SK-N-SH treated with all-trans-retinoic acid at 6 μM for 48 hours (cell line): Measurements from ENCODE around the gene SERTAD1.
"Not testable (repeated sequence)": the region's sequence is repeated elsewhere in the genome, so short reads cannot be mapped to it uniquely, and the experiment has no call there.

Experiments
- ATAC-seq: fragments of 200-7000 bp; cut with Tn5 transposase; 3 replicates; pipeline ENCODE4 v1.9.1; 2020; ENCODE audit warnings: mild to moderate bottlenecking, moderate library complexity
- ARNTL ChIP-seq: fragments of 450-650 bp; formaldehyde crosslinking; IDR thresholded peaks from 2 replicates; pipeline ENCODE4 v1.5.0; 2020; ENCODE audit warnings: low read depth, mild to moderate bottlenecking, moderate library complexity, borderline replicate concordance
- BACH2 ChIP-seq: fragments of 250-450 bp; sonication (Bioruptor Pico); IDR thresholded peaks from 2 replicates; pipeline ENCODE4 v1.9.0; 2021; ENCODE audit warnings: mild to moderate bottlenecking, borderline replicate concordance
- CSDC2 ChIP-seq: fragments of 250-450 bp; sonication (Bioruptor Pico); IDR thresholded peaks from 2 replicates; pipeline ENCODE4 v1.5.0; 2020; ENCODE audit warnings: mild to moderate bottlenecking, moderate library complexity
- ESRRG ChIP-seq: fragments of 250-450 bp; sonication (Bioruptor Pico); IDR thresholded peaks from 2 replicates; pipeline ENCODE4 v1.6.1; 2021; ENCODE audit warnings: mild to moderate bottlenecking
- GLIS3 ChIP-seq: fragments of 250-450 bp; sonication (Bioruptor Pico); IDR thresholded peaks from 2 replicates; pipeline ENCODE4 v1.5.0; 2020; ENCODE audit warnings: mild to moderate bottlenecking, moderate library complexity
- ISL1 ChIP-seq: fragments of 250-450 bp; sonication (Bioruptor Pico); IDR thresholded peaks from 2 replicates; pipeline ENCODE4 v2.1.2; 2022; ENCODE audit warnings: mild to moderate bottlenecking, moderate library complexity
- OSR1 ChIP-seq: fragments of 250-450 bp; sonication (Bioruptor Pico); IDR thresholded peaks from 2 replicates; pipeline ENCODE4 v1.8.0; 2022; ENCODE audit warnings: moderate library complexity, mild to moderate bottlenecking, inconsistent platforms
- PPARA ChIP-seq: fragments of 250-450 bp; sonication (Bioruptor Pico); IDR thresholded peaks from 2 replicates; pipeline ENCODE4 v1.5.0; 2020; ENCODE audit warnings: mild to moderate bottlenecking, borderline replicate concordance
- RARB ChIP-seq: fragments of 250-450 bp; sonication (Bioruptor Pico); IDR thresholded peaks from 2 replicates; pipeline ENCODE4 v1.8.0; 2021; ENCODE audit warnings: mild to moderate bottlenecking, moderate library complexity
- SNAI2 ChIP-seq: fragments of 250-450 bp; sonication (Bioruptor Pico); IDR thresholded peaks from 2 replicates; pipeline ENCODE4 v1.5.0; 2020; ENCODE audit warnings: mild to moderate bottlenecking, moderate library complexity
- TCF4 ChIP-seq: fragments of 250-450 bp; sonication (Bioruptor Pico); IDR thresholded peaks from 2 replicates; pipeline ENCODE4 v1.8.0; 2021; ENCODE audit warnings: mild to moderate bottlenecking, moderate library complexity, borderline replicate concordance
- ZFP3 ChIP-seq: fragments of 250-450 bp; sonication (Bioruptor Pico); IDR thresholded peaks from 2 replicates; pipeline ENCODE4 v1.5.0; 2020; ENCODE audit warnings: mild to moderate bottlenecking, moderate library complexity
- ZFP30 ChIP-seq: fragments of 450-650 bp; formaldehyde crosslinking; IDR thresholded peaks from 2 replicates; pipeline ENCODE4 v1.5.0; 2022; ENCODE audit warnings: mild to moderate bottlenecking, moderate library complexity
- ZNF70 ChIP-seq: fragments of 450-650 bp; formaldehyde crosslinking; IDR thresholded peaks from 2 replicates; pipeline ENCODE4 v1.5.0; 2020; ENCODE audit warnings: mild to moderate bottlenecking, moderate library complexity
- ZNF8 ChIP-seq: fragments of 450-650 bp; formaldehyde crosslinking; IDR thresholded peaks from 2 replicates; pipeline ENCODE4 v1.5.0; 2020; ENCODE audit warnings: mild to moderate bottlenecking, moderate library complexity
- TF ChIP-seq, protein P1 (sequence below): fragments of 250-450 bp; sonication (Bioruptor Pico); IDR thresholded peaks from 2 replicates; pipeline ENCODE4 v1.5.0; 2020; ENCODE audit warnings: mild to moderate bottlenecking, moderate library complexity
- TF ChIP-seq, protein P2 (sequence below): fragments of 250-450 bp; sonication (Bioruptor Pico); IDR thresholded peaks from 2 replicates; pipeline ENCODE4 v1.8.0; 2021; ENCODE audit warnings: low read depth, mild to moderate bottlenecking, moderate library complexity, borderline replicate concordance
- TF ChIP-seq, protein P3 (sequence below): fragments of 250-450 bp; sonication (Bioruptor Pico); IDR thresholded peaks from 2 replicates; pipeline ENCODE4 v1.8.0; 2020; ENCODE audit warnings: mild to moderate bottlenecking, moderate library complexity, borderline replicate concordance
- TF ChIP-seq, protein P4 (sequence below): fragments of 250-450 bp; sonication (Bioruptor Pico); IDR thresholded peaks from 2 replicates; pipeline ENCODE4 v1.5.1; 2020; ENCODE audit warnings: low read depth, mild to moderate bottlenecking, moderate library complexity

Gene SERTAD1

DNA sequence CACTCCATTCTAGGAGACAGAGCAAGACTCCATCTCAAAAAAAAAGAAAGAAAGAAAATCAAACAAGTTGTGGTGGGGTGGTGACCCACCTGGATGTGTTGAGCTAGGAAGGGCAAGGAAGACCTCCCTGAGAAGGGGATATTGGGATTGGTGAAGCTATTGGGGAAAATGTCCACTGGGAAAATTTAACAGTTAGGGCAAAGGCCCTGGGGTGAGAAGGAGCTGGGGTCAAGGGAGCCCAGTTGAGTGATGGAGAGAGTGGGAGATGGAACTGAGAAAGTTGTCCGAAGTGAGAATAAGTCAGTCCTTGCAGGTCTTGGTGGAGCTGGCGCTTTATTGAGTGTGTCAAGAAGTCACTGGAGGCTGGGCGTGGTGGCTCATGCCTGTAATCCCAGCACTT, 12.5 kb upstream of the SERTAD1 start (continued):
- TF ChIP-seq, protein P1, sequence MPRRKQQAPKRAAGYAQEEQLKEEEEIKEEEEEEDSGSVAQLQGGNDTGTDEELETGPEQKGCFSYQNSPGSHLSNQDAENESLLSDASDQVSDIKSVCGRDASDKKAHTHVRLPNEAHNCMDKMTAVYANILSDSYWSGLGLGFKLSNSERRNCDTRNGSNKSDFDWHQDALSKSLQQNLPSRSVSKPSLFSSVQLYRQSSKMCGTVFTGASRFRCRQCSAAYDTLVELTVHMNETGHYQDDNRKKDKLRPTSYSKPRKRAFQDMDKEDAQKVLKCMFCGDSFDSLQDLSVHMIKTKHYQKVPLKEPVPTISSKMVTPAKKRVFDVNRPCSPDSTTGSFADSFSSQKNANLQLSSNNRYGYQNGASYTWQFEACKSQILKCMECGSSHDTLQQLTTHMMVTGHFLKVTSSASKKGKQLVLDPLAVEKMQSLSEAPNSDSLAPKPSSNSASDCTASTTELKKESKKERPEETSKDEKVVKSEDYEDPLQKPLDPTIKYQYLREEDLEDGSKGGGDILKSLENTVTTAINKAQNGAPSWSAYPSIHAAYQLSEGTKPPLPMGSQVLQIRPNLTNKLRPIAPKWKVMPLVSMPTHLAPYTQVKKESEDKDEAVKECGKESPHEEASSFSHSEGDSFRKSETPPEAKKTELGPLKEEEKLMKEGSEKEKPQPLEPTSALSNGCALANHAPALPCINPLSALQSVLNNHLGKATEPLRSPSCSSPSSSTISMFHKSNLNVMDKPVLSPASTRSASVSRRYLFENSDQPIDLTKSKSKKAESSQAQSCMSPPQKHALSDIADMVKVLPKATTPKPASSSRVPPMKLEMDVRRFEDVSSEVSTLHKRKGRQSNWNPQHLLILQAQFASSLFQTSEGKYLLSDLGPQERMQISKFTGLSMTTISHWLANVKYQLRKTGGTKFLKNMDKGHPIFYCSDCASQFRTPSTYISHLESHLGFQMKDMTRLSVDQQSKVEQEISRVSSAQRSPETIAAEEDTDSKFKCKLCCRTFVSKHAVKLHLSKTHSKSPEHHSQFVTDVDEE (CRISPR knock-in tag) = no peak
- no peak for TF ChIP-seq ARNTL (CRISPR knock-in tag)
- TF ChIP-seq TCF4 (CRISPR knock-in tag) = no peak
- TF ChIP-seq, protein P2, sequence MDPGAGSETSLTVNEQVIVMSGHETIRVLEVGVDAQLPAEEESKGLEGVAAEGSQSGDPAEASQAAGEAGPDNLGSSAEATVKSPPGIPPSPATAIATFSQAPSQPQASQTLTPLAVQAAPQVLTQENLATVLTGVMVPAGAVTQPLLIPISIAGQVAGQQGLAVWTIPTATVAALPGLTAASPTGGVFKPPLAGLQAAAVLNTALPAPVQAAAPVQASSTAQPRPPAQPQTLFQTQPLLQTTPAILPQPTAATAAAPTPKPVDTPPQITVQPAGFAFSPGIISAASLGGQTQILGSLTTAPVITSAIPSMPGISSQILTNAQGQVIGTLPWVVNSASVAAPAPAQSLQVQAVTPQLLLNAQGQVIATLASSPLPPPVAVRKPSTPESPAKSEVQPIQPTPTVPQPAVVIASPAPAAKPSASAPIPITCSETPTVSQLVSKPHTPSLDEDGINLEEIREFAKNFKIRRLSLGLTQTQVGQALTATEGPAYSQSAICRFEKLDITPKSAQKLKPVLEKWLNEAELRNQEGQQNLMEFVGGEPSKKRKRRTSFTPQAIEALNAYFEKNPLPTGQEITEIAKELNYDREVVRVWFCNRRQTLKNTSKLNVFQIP = no peak

DNA sequence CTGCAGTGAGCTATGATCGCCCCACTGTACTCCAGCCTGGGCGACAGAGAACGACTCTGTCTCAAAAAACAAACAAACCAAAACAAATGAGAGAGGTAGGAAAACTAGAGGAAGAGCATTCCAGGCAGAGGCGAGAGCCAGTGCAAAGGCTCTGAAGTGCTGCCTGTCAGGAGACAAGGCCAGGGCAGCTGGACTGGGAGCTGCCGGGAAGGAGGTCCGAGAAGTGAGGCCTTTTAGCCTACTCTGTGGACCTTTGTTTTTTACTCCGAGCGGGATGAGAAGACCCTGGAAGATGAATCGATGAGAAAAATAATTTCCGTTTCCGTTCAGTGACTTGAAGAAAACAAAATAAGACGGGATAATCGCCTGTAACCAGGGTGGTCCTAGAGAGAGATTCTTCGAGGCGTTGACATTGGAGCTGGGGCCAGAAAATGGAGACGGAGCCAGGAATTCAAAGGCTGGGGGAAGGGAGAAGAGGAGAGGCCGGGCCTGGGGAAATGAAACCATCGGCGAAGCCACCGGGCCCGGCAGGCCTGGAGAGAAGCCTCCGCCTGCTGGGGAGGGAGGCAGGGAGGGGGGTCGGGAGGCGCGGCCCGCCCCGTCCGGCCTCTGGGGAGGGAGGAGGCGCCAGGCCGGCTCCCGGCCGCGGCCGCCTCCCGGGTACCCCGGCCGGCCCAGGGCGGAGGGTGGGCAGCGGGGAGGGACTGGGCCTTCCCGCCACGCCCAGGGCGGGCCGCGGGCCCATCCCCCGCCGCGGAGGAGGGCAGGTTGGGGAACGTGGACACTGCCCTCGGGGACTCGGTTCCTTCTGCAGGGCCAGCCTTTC, 7.8 kb upstream of the SERTAD1 start:
- peak; percentile 98 for ATAC-seq
- no peak for TF ChIP-seq SNAI2 (CRISPR knock-in tag)
- TF ChIP-seq, protein P3, sequence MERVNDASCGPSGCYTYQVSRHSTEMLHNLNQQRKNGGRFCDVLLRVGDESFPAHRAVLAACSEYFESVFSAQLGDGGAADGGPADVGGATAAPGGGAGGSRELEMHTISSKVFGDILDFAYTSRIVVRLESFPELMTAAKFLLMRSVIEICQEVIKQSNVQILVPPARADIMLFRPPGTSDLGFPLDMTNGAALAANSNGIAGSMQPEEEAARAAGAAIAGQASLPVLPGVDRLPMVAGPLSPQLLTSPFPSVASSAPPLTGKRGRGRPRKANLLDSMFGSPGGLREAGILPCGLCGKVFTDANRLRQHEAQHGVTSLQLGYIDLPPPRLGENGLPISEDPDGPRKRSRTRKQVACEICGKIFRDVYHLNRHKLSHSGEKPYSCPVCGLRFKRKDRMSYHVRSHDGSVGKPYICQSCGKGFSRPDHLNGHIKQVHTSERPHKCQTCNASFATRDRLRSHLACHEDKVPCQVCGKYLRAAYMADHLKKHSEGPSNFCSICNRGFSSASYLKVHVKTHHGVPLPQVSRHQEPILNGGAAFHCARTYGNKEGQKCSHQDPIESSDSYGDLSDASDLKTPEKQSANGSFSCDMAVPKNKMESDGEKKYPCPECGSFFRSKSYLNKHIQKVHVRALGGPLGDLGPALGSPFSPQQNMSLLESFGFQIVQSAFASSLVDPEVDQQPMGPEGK (CRISPR knock-in tag) = no peak
- no peak for TF ChIP-seq TCF4 (CRISPR knock-in tag)

DNA sequence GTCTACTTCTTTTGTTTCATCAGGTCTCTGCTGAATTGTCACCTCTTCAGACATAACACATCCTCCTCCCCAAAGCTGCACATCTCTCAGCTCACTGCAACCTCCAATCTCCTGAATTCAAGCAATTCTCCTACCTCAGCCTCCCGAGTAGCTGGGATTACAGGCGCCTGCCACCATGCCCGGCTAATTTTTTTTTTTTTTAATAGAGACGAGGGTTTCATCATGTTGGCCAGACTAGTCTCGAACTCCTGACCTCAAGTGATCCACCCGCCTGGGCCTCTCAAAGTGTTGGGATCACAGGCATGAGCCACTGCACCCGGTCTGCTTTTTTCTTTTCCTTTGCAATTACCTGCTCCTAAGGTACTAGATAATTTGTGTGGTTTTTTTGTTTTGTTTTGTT, 7.0 kb upstream of the SERTAD1 start:
- ATAC-seq = not testable (repeated sequence)
- TF ChIP-seq ZFP3 (CRISPR knock-in tag) = peak; percentile 70; the same call in 1 of the 2 replicates

DNA sequence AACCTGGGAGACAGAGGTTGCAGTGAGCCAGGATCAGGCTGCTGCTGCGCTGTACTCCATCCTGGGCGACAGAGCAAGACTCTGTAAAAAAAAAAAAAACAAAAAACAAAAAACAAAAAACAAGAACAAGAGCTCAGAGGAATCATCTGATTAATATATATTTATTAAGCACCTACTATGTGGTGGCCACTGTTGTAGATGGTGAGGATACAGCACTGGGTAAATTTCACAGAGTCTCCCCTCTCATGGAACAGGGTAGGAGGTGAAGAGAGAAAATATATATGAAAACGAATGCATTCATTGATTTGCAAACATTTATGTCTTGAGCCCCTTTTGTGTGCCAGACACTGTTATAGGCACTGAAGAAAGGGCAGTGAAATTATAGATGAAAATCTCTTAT, 5.9 kb upstream of the SERTAD1 start:
- no peak for ATAC-seq
- TF ChIP-seq, protein P3 (CRISPR knock-in tag) = no peak
- TF ChIP-seq ZFP30 (CRISPR knock-in tag) (no peak), ZNF70 (CRISPR knock-in tag) (no peak), OSR1 (CRISPR knock-in tag) (no peak), TCF4 (CRISPR knock-in tag) (no peak), ARNTL (CRISPR knock-in tag) (no peak), ESRRG (CRISPR knock-in tag) (no peak), ZNF8 (CRISPR knock-in tag) (no peak), GLIS3 (CRISPR knock-in tag) (no peak), BACH2 (CRISPR knock-in tag) (no peak), SNAI2 (CRISPR knock-in tag) (no peak), CSDC2 (CRISPR knock-in tag) (no peak), PPARA (CRISPR knock-in tag) (no peak), ISL1 (CRISPR knock-in tag) (no peak), RARB (CRISPR knock-in tag) (no peak), ZFP3 (CRISPR knock-in tag) (no peak)
- TF ChIP-seq, protein P4, sequence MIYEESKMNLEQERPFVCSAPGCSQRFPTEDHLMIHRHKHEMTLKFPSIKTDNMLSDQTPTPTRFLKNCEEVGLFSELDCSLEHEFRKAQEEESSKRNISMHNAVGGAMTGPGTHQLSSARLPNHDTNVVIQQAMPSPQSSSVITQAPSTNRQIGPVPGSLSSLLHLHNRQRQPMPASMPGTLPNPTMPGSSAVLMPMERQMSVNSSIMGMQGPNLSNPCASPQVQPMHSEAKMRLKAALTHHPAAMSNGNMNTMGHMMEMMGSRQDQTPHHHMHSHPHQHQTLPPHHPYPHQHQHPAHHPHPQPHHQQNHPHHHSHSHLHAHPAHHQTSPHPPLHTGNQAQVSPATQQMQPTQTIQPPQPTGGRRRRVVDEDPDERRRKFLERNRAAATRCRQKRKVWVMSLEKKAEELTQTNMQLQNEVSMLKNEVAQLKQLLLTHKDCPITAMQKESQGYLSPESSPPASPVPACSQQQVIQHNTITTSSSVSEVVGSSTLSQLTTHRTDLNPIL = no peak
- TF ChIP-seq, protein P1 (CRISPR knock-in tag) = no peak
- TF ChIP-seq, protein P2 = no peak

DNA sequence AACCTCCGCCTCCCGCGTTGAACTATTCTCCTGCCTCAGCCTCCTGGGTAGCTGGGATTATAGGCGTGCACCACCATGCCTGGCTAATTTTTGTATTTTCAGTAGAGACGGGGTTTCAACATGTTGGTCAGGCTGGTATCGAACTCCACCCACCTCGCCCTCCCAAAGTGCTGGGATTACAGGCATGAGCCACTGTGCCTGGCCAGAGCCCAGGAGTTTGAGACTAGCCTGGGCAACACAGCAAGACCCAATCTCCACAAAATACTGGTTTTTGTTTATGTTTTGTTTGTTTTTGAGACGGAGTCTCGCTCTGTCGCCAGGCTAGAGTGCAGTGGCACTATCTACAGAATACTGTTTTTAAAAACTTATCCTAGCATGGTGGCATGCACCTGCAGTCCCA, 4.5 kb upstream of the SERTAD1 start:
- not testable (repeated sequence) for ATAC-seq
